PC-3 (cell line): ENCODE data around the gene NKPD1.

Source experiments
- CTCF ChIP-seq: fragments of 300-600 bp; sonication (generic); conservative IDR thresholded peaks from 2 replicates; pipeline ENCODE4 v1.5.1; 2017; ENCODE audit warnings: antibody characterized with exemption, low read depth, mild to moderate bottlenecking, low read length
- EZH2 ChIP-seq: fragments of 300-600 bp; sonication (generic); IDR thresholded peaks from one replicate; pipeline ENCODE4 v1.6.1; 2017; ENCODE audit warnings: antibody characterized with exemption, mild to moderate bottlenecking, low read length; ENCODE audit not compliant: unreplicated experiment
- EZH2phosphoT487 ChIP-seq: fragments of 300-600 bp; sonication (generic); IDR thresholded peaks from 2 replicates; pipeline ENCODE4 v1.6.1; 2018; ENCODE audit warnings: mild to moderate bottlenecking, antibody characterized with exemption, low read length, borderline replicate concordance

- no peak for TF ChIP-seq CTCF
- TF ChIP-seq EZH2: no peak
- no peak for TF ChIP-seq EZH2phosphoT487
These were observed 29.2 kb upstream of the NKPD1 start for GRCh38 chr19:45189971-45190370.
